Left lung (tissue), 10 donors: ENCODE data around the gene MRM2. TPM values are rescaled to one million over a fixed set of nuclear protein-coding genes. Genes with fewer than 3 reads are reported as not detected.

Experiments used
- ATAC-seq: fragments of 200-7000 bp; cut with Tn5 transposase; one replicate; pipeline ENCODE4 v1.9.1; 2020; ENCODE audit warnings: moderate library complexity
- DNase-seq, 4 donors: peaks; one replicate each; pipeline ENCODE4 v3.0.0-alpha.2; 2013 to 2020
- H3K27ac ChIP-seq, 2 donors: fragments of 200-600 bp; sonication (generic) in 1 of 2; one replicate each; pipeline versions ENCODE4 v1.5.0 to v1.8.0; 2020 to 2021
- H3K27me3 ChIP-seq, 2 donors: fragments of 200-600 bp; sonication (generic) in 1 of 2; one replicate each; pipeline versions ENCODE4 v1.5.0 to v1.8.0; 2020 to 2021
- H3K36me3 ChIP-seq, 2 donors: fragments of 200-600 bp; sonication (generic) in 1 of 2; one replicate each; pipeline versions ENCODE4 v1.5.0 to v1.8.0; 2020 to 2021
- H3K4me1 ChIP-seq, 2 donors: fragments of 200-600 bp; one replicate each; pipeline ENCODE4 v1.8.0; 2021
- H3K4me3 ChIP-seq, 2 donors: fragments of 200-600 bp; sonication (generic) in 1 of 2; one replicate each; pipeline versions ENCODE4 v1.5.0 to v1.8.0; 2020 to 2021; ENCODE audit warnings: mild to moderate bottlenecking in 1 of 2
- H3K9me3 ChIP-seq, 2 donors: fragments of 200-600 bp; sonication (generic) in 1 of 2; one replicate each; pipeline versions ENCODE4 v1.5.0 to v1.8.0; 2020 to 2021
- CTCF ChIP-seq, 2 donors: fragments of 200-600 bp; sonication (generic) in 1 of 2; IDR thresholded peaks; one replicate each; pipeline versions ENCODE4 v1.5.0 to v1.8.0; 2021; ENCODE audit warnings: antibody characterized with exemption in 2 of 2
- intact Hi-C, 2 donors: fragments of 100-400 bp; cut with DNase I; formaldehyde crosslinking; loops; one replicate each; pipeline versions ENCODE4 v1.11.2 to v1.14.2; 2022
- polyA plus RNA-seq, 6 donors: library from polyadenylated mRNA; unstranded; fragments of 120-200 nt; gene quantifications; one replicate each; pipeline ENCODE4 v1.2.1, GENCODE V29; 2013; ENCODE audit not compliant: insufficient read length in 6 of 6
- total RNA-seq, 2 donors: library from RNA; stranded (reverse); fragmentation: NEBNext Ultra II Directional; extraction: Animal tissue kit (Norgen Biotek cat#: 25700); gene quantifications; one replicate each; pipeline ENCODE4 v1.2.1, GENCODE V29; 2021
- donor health status: DM: no; HTN: yes; CAD: no.
- donor health status: DM: no; HTN: no; CAD: no.

The MRM2 gene
- total and polyA plus RNA-seq, 8 donors, result 23.0 to 36.6 (median 31.2) TPM

GRCh38 chr7:2225830-2226229 lies 16.2 kb downstream of the MRM2 start:
- Histone ChIP-seq H3K9me3 (no peaks in the 10 kb centered on the region), H3K27ac (peak overlapping the region in 1 of 2 donors; percentile 9), H3K4me1 (peaks cover 3 to 10% of the 10 kb centered on the region in 2 donors), H3K36me3 (peaks cover 0 to 95% of the 10 kb centered on the region in 2 donors), H3K4me3 (no peak overlapping the region), H3K27me3 (no peaks in the 10 kb centered on the region)
- no peak for TF ChIP-seq CTCF (IDR thresholded peaks at IDR 0.05)
- intact Hi-C loops, result no loop called here
- DNase-seq (peak in 1 of 4 donors; percentile 13), ATAC-seq (no peak)

- H3K4me3 ChIP-seq, result no peak overlapping the region
- DNase-seq (peak in 2 of 4 donors; percentile 78 to 80), ATAC-seq (peak; percentile 89)
- H3K4me1 ChIP-seq, result peaks cover 3 to 5% of the 10 kb centered on the region in 2 donors
- intact Hi-C loops, result no loop called here
- H3K27me3 ChIP-seq, result no peaks in the 10 kb centered on the region
- TF ChIP-seq CTCF (IDR thresholded peaks at IDR 0.05), result no peak
- peaks cover 0 to 99% of the 10 kb centered on the region in 2 donors for H3K36me3 ChIP-seq
- H3K9me3 ChIP-seq, result no peaks in the 10 kb centered on the region
- H3K27ac ChIP-seq, result peak overlapping the region in 1 of 2 donors; percentile 69
These were observed 16.7 kb downstream of the MRM2 start for GRCh38 chr7:2225336-2225735.

- ATAC-seq (peak; percentile 89), DNase-seq (peak in 2 of 4 donors; percentile 54 to 76)
- Histone ChIP-seq H3K27me3 (no peaks in the 10 kb centered on the region), H3K27ac (peak overlapping the region in 1 of 2 donors; percentile 69), H3K9me3 (no peaks in the 10 kb centered on the region), H3K4me3 (no peak overlapping the region), H3K4me1 (peaks cover under 1 to 3% of the 10 kb centered on the region in 2 donors), H3K36me3 (peaks cover 0 to 99% of the 10 kb centered on the region in 2 donors)
- intact Hi-C loops, result no loop called here
- TF ChIP-seq CTCF (IDR thresholded peaks at IDR 0.05), result no peak
These were observed 17.1 kb downstream of the MRM2 start for GRCh38 chr7:2224934-2225333.

GRCh38 chr7:2224491-2224928 lies 17.5 kb downstream of the MRM2 start:
- H3K27ac ChIP-seq, result peak overlapping the region in 1 of 2 donors; percentile 69
- H3K9me3 ChIP-seq, result no peaks in the 10 kb centered on the region
- ATAC-seq (no peak), DNase-seq (peak in 1 of 4 donors; percentile 52)
- intact Hi-C loops, result no loop called here
- H3K36me3 ChIP-seq, result peaks cover 0 to 98% of the 10 kb centered on the region in 2 donors
- no peak for TF ChIP-seq CTCF (IDR thresholded peaks at IDR 0.05)
- no peak overlapping the region for H3K4me3 ChIP-seq
- H3K27me3 ChIP-seq, result no peaks in the 10 kb centered on the region
- peaks cover 0 to 3% of the 10 kb centered on the region in 2 donors for H3K4me1 ChIP-seq

- H3K4me3 ChIP-seq, result no peak overlapping the region
- H3K36me3 ChIP-seq, result peaks cover 0 to 96% of the 10 kb centered on the region in 2 donors
- ATAC-seq (no peak), DNase-seq (peak in 1 of 4 donors; percentile 70)
- H3K4me1 ChIP-seq, result peaks cover 0 to 3% of the 10 kb centered on the region in 2 donors
- no peak overlapping the region for H3K27ac ChIP-seq
- no peak for TF ChIP-seq CTCF (IDR thresholded peaks at IDR 0.05)
- intact Hi-C loops, result no loop called here
- no peaks in the 10 kb centered on the region for H3K27me3 ChIP-seq
- no peaks in the 10 kb centered on the region for H3K9me3 ChIP-seq
These were observed 18.7 kb downstream of the MRM2 start for GRCh38 chr7:2223321-2223720.
